ENCODE measurements around the gene CPNE7. TPM values are rescaled to one million over a fixed set of nuclear protein-coding genes. Genes with fewer than 3 reads are reported as not detected.

The CPNE7 gene
- total and polyA plus RNA-seq, 2 of the 13 experiments (the other 11 are each of a cell fraction or from before 2014, with no cell fraction given) = 0.59 TPM; not detected in 1

- TF ChIP-seq ZGPAT (CRISPR knock-in tag; IDR thresholded peaks at IDR 0.05) (0 out of 2 replicates have a peak, but pooled peaks have one; percentile 17), ZNF614 (CRISPR knock-in tag; IDR thresholded peaks at IDR 0.05; ENCODE audit: borderline replicate concordance) (no peak), FOXO4 (CRISPR knock-in tag; conservative IDR thresholded peaks at IDR 0.05) (0 out of 2 replicates have a peak, but pooled peaks have one; percentile 50), SOX6 (IDR thresholded peaks at IDR 0.05) (no peak), SOX6 (CRISPR knock-in tag; IDR thresholded peaks at IDR 0.05) (peak; percentile 18; the same call in 1 of the 2 replicates), REXO4 (CRISPR knock-in tag; IDR thresholded peaks at IDR 0.05; ENCODE audit: borderline replicate concordance) (no peak), KDM5B (CRISPR knock-in tag; IDR thresholded peaks at IDR 0.05; ENCODE audit: borderline replicate concordance) (0 out of 2 replicates have a peak, but pooled peaks have one; percentile 46), ZNF839 (CRISPR knock-in tag; IDR thresholded peaks at IDR 0.05; ENCODE audit: borderline replicate concordance) (no peak), ZNF18 (CRISPR knock-in tag; IDR thresholded peaks at IDR 0.05; ENCODE audit: insufficient replicate concordance) (no peak), ZNF776 (CRISPR knock-in tag; IDR thresholded peaks at IDR 0.05) (0 out of 2 replicates have a peak, but pooled peaks have one; percentile 23), IKZF4 (CRISPR knock-in tag; IDR thresholded peaks at IDR 0.05; ENCODE audit: borderline replicate concordance, low read depth, not compliant biosample characterization) (no peak), ZNF770 (CRISPR knock-in tag; IDR thresholded peaks at IDR 0.05) (0 out of 2 replicates have a peak, but pooled peaks have one; percentile 12), HOXA3 (CRISPR knock-in tag; IDR thresholded peaks at IDR 0.05) (peak; percentile 57; the same call in 1 of the 2 replicates), ZBTB1 (CRISPR knock-in tag; IDR thresholded peaks at IDR 0.05; ENCODE audit: borderline replicate concordance) (no peak), HOXA5 (CRISPR knock-in tag; IDR thresholded peaks at IDR 0.05) (0 out of 2 replicates have a peak, but pooled peaks have one; percentile 34), HDAC1 (CRISPR knock-in tag; IDR thresholded peaks at IDR 0.05) (peak; percentile 28; the same call in 1 of the 2 replicates), ETV5 (CRISPR knock-in tag; IDR thresholded peaks at IDR 0.05; ENCODE audit: borderline replicate concordance) (peak; percentile 21; the same call in 1 of the 2 replicates), GATAD2A (CRISPR knock-in tag; IDR thresholded peaks at IDR 0.05) (peak; percentile 11; the same call in 1 of the 2 replicates), MYC (CRISPR knock-in tag; IDR thresholded peaks at IDR 0.05; ENCODE audit: borderline replicate concordance) (0 out of 2 replicates have a peak, but pooled peaks have one; percentile 41), ZNF747 (CRISPR knock-in tag; IDR thresholded peaks at IDR 0.05; ENCODE audit: borderline replicate concordance) (no peak)
Observed at GRCh38 chr16:89545831-89546574, 29.6 kb upstream of the CPNE7 start (continued).

All from HepG2 (cell line).